HUES64 (cell line): Measurements from ENCODE around the gene PILRB. TPM values are rescaled to one million over a fixed set of nuclear protein-coding genes. Genes with fewer than 3 reads are reported as not detected.
"Not testable (repeated sequence)": the region's sequence is repeated elsewhere in the genome, so short reads cannot be mapped to it uniquely, and the experiment has no call there.

ENCODE experiments used
- H3K27ac ChIP-seq: 2 replicates; pipeline ENCODE4 v1.7.0; 2013; ENCODE audit warnings: low read depth, low read length, inconsistent platforms
- H3K27me3 ChIP-seq: 2 replicates; pipeline ENCODE4 v1.6.1; 2013; ENCODE audit warnings: mild to moderate bottlenecking, low read length; ENCODE audit not compliant: insufficient read depth
- H3K36me3 ChIP-seq: 2 replicates; pipeline ENCODE4 v1.6.1; 2013; ENCODE audit warnings: mild to moderate bottlenecking, low read length; ENCODE audit not compliant: insufficient read depth
- H3K4me1 ChIP-seq: 2 replicates; pipeline ENCODE4 v1.6.1; 2013; ENCODE audit warnings: mild to moderate bottlenecking, low read length, moderate library complexity; ENCODE audit not compliant: insufficient read depth
- H3K4me3 ChIP-seq: 2 replicates; pipeline ENCODE4 v1.5.1; 2013; ENCODE audit warnings: mild to moderate bottlenecking, low read length, moderate library complexity
- H3K9ac ChIP-seq: 2 replicates; pipeline ENCODE4 v1.6.1; 2013; ENCODE audit warnings: mild to moderate bottlenecking, low read depth, low read length
- H3K9me3 ChIP-seq: 2 replicates; pipeline ENCODE4 v1.6.1; 2013; ENCODE audit warnings: low read depth, low read length; ENCODE audit not compliant: insufficient read depth
- WGBS: fragments of 150-250, 120-280 bp; methylation state at CpG from one replicate; pipeline ENCODE4 v1.1.7; 2013; ENCODE audit warnings: missing lambda C conversion rate; 5-methylcytosine and 5-hydroxymethylcytosine counted together
- polyA plus RNA-seq, 2 experiments: library from polyadenylated mRNA; stranded (reverse); fragments of 50-300 nt; gene quantifications; one replicate each; pipeline ENCODE4 v1.2.3, GENCODE V29; 2013

Gene PILRB
- 15.1 TPM for polyA plus RNA-seq (2013, experiment 1 of 2)
- polyA plus RNA-seq (2013, experiment 2 of 2) = 16.5 TPM

DNA sequence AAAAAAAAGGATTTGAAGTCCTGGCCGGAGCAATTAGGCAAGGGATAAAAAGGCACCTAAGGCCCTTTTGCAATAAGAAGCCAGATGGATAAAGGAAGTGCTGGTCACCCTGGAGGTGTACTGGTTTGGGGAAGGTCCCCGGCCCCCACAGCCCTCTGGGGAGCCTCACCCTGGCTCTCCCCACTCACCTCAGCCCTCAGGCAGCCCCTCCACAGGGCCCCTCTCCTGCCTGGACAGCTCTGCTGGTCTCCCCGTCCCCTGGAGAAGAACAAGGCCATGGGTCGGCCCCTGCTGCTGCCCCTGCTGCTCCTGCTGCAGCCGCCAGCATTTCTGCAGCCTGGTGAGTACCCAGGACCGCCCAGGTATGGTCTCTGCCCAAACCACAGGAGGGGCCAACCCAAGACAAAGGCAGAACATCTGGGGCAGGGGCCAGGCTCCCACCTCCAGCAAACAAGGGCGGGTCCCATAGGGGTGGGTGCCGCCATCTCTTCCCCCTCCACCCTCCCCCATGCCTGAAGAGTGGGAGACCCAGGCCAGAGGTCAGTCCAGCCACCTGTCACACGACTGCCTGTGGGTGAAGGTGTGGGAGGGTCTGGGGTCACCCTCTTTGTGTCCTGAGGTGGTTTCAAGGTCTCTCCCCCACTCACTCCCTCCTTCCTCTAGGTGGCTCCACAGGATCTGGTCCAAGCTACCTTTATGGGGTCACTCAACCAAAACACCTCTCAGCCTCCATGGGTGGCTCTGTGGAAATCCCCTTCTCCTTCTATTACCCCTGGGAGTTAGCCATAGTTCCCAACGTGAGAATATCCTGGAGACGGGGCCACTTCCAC lies at the start of gene PILRB:
Gene PILRB (plus strand): TSS at position 91 of the 830 bp plus-strand sequence. CDS start 186 bp downstream, at position 277.
- Histone ChIP-seq H3K36me3 (peaks cover 96% of the 10 kb centered on the region), H3K4me3 (no peak within 1 kb of the TSS), H3K4me1 (no peaks in the 10 kb centered on the region), H3K27me3 (no peaks in the 10 kb centered on the region), H3K27ac (no peak within 1 kb of the TSS), H3K9me3 (no peaks in the 10 kb centered on the region), H3K9ac (no peak within 1 kb of the TSS)
- WGBS = 88% methylated on average over 10 of the region's 11 CpGs

DNA sequence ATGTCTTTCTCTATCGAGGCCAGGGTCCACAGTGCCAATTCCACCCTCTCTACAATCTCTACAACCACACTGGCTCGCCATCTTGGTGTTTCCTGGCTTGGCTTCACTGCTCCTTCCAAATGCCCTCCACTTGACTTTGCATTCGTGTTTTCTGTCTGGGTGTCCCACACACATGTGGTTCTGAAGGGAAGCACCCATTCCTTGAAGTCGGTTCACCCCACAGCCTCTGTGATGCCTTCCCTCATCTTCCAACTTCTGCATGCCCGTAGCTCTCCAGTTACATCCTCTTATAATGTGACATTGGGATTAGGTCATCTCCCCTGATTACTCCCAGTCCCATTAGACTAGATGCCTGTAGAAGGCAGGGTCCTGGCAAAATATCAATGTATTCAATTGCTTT lies 39.6 kb upstream of the PILRB start:
- not testable (repeated sequence) for H3K9ac ChIP-seq, H3K4me1 ChIP-seq, H3K9me3 ChIP-seq, H3K4me3 ChIP-seq, H3K27ac ChIP-seq, H3K36me3 ChIP-seq, H3K27me3 ChIP-seq
- WGBS = 97% methylated on average over 4 of the region's 5 CpGs

DNA sequence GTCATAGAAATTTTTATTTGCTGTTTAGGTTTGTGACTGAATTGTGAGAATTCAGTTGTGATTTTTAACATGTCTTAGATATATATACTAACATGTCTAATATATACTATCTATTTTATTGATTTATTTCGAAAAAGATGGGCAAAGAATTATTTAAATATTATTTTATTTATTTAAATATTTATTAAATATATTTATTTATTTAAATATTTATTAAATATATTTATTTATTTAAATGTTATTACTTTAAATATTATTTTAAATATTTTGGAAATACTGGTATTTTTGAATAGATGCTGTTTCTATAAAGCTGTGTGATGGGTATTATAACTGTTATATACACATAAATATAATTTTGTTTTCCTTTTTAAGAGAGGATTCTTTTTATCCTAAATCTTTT lies 36.3 kb upstream of the PILRB start:
- not testable (repeated sequence) for H3K9ac ChIP-seq, H3K27me3 ChIP-seq, H3K4me1 ChIP-seq, H3K27ac ChIP-seq, H3K4me3 ChIP-seq, H3K36me3 ChIP-seq, H3K9me3 ChIP-seq
- WGBS = no CpG with 5 or more reads among the region's 1 CpG

DNA sequence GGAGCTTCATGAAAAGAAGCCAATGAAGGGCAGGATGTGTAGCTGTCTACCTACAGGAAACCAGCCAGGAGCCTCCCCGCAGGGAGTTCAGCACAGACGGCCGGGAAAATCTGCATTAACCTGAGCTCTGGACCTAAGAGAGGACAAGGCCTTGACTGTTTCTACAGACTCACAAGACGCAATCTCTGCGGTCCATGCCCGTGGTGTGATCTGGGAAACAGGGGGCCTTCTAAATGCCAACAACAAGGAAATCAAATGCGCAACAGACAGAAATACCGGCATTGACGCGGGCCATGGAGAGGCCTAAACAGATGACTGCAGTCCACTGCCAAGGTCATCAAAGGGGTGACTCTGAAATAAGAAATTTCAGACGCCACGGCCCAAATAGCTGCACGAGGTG lies 33.7 kb upstream of the PILRB start:
- not testable (repeated sequence) for H3K27me3 ChIP-seq, H3K4me1 ChIP-seq, H3K9me3 ChIP-seq, H3K27ac ChIP-seq, H3K9ac ChIP-seq, H3K4me3 ChIP-seq
- H3K36me3 ChIP-seq = peaks cover 19% of the 10 kb centered on the region
- 95% methylated on average over 13 of the region's 13 CpGs for WGBS

DNA sequence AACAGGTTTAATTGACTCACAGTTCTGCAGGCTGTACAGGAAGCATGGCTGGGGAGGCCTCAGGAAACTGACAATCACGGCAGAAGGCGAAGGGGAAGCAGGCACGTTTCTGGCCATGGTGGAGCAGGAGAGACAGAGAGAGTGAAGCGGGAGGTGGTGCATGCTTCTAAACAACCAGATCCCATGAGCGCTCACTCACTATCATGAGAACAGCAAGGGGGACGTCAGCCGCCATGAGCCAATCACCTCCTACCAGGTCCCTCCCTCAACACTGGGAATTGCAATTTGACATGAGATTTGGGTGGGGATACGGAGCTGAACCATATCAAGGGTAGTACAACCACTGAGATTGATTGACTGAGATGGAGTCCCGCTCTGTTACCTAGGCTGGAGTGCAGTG lies 32.2 kb upstream of the PILRB start:
- H3K4me3 ChIP-seq, H3K9me3 ChIP-seq, H3K27ac ChIP-seq, H3K9ac ChIP-seq, H3K4me1 ChIP-seq, H3K27me3 ChIP-seq: not testable (repeated sequence)
- peaks cover 21% of the 10 kb centered on the region for H3K36me3 ChIP-seq
- 95% methylated on average over 9 of the region's 9 CpGs for WGBS

DNA sequence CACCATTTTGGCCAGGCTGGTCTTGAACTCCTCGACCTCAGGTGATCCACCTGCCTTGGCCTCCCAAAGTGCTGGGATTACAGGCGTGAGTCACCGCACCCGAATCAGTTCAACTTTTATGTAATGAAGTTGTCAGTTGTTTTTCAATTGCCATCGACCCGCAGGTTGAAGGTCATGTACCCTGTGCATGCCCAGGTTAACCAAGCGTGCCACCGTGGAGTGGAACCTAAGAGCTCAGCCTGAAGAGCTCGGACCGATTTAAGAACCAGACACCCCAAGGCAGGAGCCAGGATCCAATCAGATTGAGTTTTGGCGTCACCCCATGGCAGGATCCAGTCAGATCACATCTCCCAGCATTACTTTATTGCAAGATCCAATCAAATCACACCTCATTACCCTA lies 31.0 kb upstream of the PILRB start:
- not testable (repeated sequence) for H3K4me1 ChIP-seq, H3K9ac ChIP-seq, H3K9me3 ChIP-seq, H3K27ac ChIP-seq, H3K27me3 ChIP-seq, H3K4me3 ChIP-seq
- H3K36me3 ChIP-seq = peaks cover 19% of the 10 kb centered on the region
- WGBS = 97% methylated on average over 7 of the region's 11 CpGs

DNA sequence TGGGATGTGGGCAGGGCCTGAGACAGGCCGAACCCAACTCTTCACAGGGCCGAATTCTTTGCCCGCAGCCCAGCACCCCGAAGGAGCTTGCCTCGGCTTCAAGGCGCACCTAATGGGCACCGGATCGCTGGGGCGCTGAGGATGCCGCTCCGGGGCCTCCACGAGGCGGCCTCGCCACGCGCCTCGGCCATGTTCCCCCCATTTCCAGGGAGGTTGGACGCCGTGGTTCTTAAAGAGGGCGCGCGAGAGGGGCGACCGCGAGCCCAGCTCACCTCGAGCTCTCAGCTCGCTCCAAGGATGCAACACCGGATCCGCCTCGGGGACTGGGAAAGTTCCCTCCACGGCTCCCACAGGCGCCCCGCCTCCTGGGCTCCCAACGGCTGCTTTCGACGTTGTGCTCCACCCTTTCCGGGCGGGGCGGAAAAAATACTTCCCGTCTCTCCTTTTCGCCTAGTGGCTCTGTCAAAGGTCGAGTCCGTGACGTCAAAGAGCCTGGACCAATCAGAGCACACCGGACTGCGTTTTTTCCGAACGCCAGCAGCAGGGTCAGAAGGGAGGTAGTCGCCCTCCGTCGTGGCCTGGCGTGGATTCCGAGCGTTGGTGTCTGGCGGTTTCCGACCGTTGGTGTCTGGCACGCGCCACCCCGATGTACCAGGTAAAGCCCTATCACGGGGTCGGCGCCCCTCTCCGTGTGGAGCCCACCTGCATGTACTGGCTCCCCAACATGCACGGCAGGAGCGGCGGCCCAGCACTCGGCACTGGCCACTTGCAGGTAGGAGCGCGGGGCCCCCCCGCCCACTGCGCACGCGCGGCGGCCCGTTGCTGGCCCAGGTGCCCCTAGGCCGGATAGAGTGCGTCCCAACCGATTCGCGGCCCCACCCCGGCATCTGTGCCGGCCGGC lies 22.1 kb upstream of the PILRB start:
- not testable (repeated sequence) for H3K4me1 ChIP-seq, H3K27me3 ChIP-seq, H3K9me3 ChIP-seq
- Histone ChIP-seq H3K36me3 (peaks cover 18% of the 10 kb centered on the region), H3K27ac (peak overlapping the region; percentile 94), H3K4me3 (peak overlapping the region; percentile 99), H3K9ac (peak overlapping the region; percentile 94)
- WGBS = under 1% methylated on average over 81 of the region's 85 CpGs

DNA sequence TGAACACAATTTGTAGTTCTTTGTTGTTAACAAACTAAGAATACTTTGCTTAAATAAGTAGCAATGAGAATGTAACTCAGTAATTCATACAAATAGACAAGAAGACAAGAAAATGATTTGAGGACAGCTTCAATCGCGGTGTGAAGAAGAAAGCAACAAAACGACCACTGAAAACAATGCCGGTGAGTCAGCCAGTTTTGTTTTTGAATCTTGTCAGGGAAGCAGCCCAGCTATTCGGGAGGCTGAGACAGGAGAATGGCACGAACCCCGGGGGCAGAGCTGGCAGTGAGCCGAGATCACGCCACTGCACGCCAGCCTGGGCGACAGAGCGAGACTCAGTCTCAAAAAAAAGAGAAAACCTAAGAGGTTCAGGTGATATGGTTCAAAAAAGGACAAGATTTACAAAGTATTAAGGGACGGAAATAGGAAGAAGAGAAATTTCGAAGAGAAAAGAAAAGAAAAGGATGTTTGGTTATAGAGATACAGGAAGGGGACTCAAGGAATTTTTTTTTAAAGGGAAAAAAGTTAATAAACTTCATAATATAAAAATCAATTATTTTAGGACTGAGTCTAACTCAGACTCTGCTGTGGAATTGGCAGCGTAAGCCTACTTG lies 19.7 kb upstream of the PILRB start:
- peaks cover 40% of the 10 kb centered on the region for H3K36me3 ChIP-seq
- H3K9ac ChIP-seq = not testable (repeated sequence)

DNA sequence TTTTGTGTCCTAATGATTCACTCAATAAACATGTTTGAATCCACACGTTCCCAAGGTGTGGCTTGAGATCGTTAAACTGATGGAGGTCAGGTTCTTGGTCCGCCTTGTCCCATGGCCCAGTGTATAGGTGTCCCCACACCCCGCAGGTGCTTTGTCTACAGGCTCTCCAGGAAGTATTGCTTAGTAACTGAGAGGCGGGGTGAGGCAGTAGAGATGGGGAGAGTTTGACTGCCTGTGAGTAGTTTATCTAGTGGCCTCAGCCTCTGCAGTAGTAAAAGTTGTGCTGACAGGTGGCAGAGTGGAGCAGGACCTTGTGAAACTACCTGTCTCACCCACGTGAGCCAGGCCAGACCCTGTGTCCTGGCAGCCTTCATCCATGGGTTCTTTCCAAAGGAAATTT lies 16.6 kb upstream of the PILRB start:
- not testable (repeated sequence) for H3K9me3 ChIP-seq, H3K4me1 ChIP-seq, H3K27me3 ChIP-seq, H3K27ac ChIP-seq, H3K9ac ChIP-seq, H3K4me3 ChIP-seq
- H3K36me3 ChIP-seq = peaks cover 54% of the 10 kb centered on the region
- WGBS = 89% methylated on average over 6 of the region's 6 CpGs

More for the DNA sequence above, 19.7 kb upstream of the PILRB start:
- H3K4me1 ChIP-seq, H3K27ac ChIP-seq, H3K4me3 ChIP-seq, H3K27me3 ChIP-seq, H3K9me3 ChIP-seq: not testable (repeated sequence)
- WGBS = 89% methylated on average over 14 of the region's 15 CpGs

DNA sequence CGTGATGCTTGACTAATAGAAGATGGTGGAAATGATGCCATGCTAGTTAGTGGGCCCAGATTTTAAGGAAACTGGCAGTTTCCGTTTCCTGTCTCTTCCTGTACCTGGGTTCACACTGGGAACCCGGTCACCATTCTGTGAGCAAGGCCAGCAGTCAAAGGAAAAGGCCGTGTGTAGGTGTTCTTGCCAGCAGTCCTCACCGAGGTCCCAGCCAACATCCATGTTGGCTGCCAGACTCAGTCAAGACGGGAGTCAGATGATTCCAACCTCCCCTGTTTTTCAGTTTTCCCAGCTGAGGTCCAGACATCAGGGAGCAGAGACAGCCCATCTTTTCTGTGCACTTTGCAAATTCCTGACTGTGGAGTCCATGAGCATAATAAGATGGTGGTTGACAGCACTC lies 15.2 kb upstream of the PILRB start:
- Histone ChIP-seq H3K4me1 (no peaks in the 10 kb centered on the region), H3K36me3 (peaks cover 66% of the 10 kb centered on the region), H3K9me3 (no peaks in the 10 kb centered on the region), H3K27me3 (no peaks in the 10 kb centered on the region), H3K4me3 (no peak overlapping the region), H3K9ac (no peak overlapping the region), H3K27ac (no peak overlapping the region)
- 94% methylated on average over 6 of the region's 6 CpGs for WGBS

DNA sequence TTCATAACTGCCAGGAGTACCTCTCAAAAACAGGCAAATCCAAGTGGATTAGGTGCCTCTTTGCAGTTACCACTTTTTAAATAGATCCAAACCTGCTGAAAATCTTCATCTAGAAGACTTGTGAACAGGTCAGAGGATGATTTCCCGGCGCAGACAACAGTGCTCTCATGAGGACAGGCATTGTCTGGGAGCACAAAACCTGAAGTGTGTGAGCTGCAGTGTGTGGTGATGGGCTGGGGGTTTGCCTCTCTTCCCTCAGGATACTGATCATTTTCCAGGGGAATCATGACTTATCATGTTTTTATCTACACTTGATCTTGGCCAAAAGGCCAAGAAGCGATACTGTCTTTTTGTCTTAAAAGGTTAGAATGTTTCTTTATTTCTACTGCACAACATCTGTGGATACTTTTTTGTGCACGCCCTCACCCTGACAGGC lies 13.8 kb upstream of the PILRB start:
- WGBS = 95% methylated on average over 2 of the region's 4 CpGs
- not testable (repeated sequence) for H3K4me1 ChIP-seq

More for the DNA sequence above, 13.8 kb upstream of the PILRB start:
- H3K27me3 ChIP-seq, H3K9me3 ChIP-seq, H3K27ac ChIP-seq, H3K4me3 ChIP-seq, H3K9ac ChIP-seq: not testable (repeated sequence)
- H3K36me3 ChIP-seq = peaks cover 67% of the 10 kb centered on the region
